Measurements from ENCODE around the gene WDCP.

WDCP gene

GRCh38 chr2:23992931-23993330 lies 54.3 kb downstream of the WDCP start:
- no peak for DNase-seq (ENCODE audit: low read depth)

DNA sequence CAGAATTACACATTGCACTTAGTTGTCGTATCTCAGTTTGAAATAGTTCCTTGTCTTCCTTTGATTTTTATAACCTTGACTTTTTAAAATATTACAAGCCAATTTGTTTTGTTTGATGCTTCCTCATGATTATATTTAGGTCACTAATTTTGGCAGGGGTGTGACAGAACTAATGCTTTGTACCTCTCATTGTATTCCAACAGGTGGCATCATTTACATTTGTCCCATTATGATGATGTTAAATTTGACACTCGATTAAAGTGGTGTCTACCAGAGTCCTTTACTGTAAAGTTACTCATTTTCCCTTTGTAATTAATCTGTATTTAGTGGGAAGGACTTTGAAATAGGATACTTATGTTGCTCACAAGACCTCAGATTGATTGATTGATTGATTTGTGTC lies 58.8 kb downstream of the WDCP start:
- no peak for DNase-seq (ENCODE audit: low read depth)

Measured in stromal cell of bone marrow (primary cell).